NB4 (cell line): ENCODE data around the gene CUX1.

Experiments
- CTCF ChIP-seq: IDR thresholded peaks from one replicate; pipeline ENCODE4 v1.5.1; 2012; ENCODE audit warnings: low read depth, low read length
- MAX ChIP-seq: IDR thresholded peaks from 2 replicates; pipeline ENCODE4 v1.6.1; 2011; ENCODE audit warnings: low read depth, low read length
- POLR2A ChIP-seq: IDR thresholded peaks from 2 replicates; pipeline ENCODE4 v1.6.1; 2011; ENCODE audit warnings: mild to moderate bottlenecking; ENCODE audit not compliant: insufficient read length; ENCODE audit errors: extremely low read depth

- no peak for TF ChIP-seq CTCF
- no peak for TF ChIP-seq POLR2A
- no peak for TF ChIP-seq MAX
Measured at GRCh38 chr7:101824440-101824839, 7.0 kb downstream of the CUX1 start.
